ENCODE measurements around the gene FAF1. TPM values are rescaled to one million over a fixed set of nuclear protein-coding genes. Genes with fewer than 3 reads are reported as not detected.
"Not testable (repeated sequence)": the region's sequence is repeated elsewhere in the genome, so short reads cannot be mapped to it uniquely, and the experiment has no call there.

The FAF1 gene
- total RNA-seq, 1 donor from 2014 or later = 59.7 TPM

- no peak for DNase-seq (ENCODE audit: low spot score)
- Mint-ChIP-seq H3K9me3 (peaks cover under 1% of the 10 kb centered on the region), H3K4me3 (ENCODE audit: low read depth) (no peak overlapping the region), H3K4me1 (ENCODE audit: low read depth) (no peaks in the 10 kb centered on the region), H3K27me3 (ENCODE audit: low read depth) (no peaks in the 10 kb centered on the region), H3K27ac (no peak overlapping the region), H3K36me3 (ENCODE audit: low read depth) (peaks cover 5% of the 10 kb centered on the region)
- intact Hi-C loops (cut with micrococcal nuclease) = no loop called here
These were observed 46.1 kb downstream of the FAF1 start for GRCh38 chr1:50913954-50914353.

DNA sequence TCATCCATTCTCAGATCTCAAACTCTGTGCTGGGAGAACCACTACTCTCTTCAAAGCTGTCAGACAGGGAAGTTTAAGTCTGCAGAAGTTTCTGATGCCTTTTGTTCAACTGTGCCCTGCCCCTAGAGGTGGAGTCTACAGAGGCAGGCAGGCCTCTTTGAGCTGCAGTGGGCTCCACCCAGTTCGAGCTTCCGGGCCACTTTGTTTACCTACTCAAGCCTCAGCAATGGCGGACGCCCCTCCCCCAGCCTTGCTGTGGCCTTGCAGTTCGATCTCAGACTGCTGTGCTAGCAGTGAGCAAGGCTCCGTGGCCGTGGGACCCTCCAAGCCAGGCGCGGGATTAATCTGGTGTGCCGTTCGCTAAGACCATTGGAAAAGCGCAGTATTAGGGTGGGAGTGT, 49.7 kb downstream of the FAF1 start:
- DNase-seq (ENCODE audit: low spot score); H3K4me3 Mint-ChIP-seq (ENCODE audit: low read depth); H3K27me3 Mint-ChIP-seq (ENCODE audit: low read depth); H3K4me1 Mint-ChIP-seq (ENCODE audit: low read depth); H3K36me3 Mint-ChIP-seq (ENCODE audit: low read depth); H3K27ac Mint-ChIP-seq; intact Hi-C loops (cut with micrococcal nuclease): not testable (repeated sequence)
- H3K9me3 Mint-ChIP-seq = peaks cover 19% of the 10 kb centered on the region

DNA sequence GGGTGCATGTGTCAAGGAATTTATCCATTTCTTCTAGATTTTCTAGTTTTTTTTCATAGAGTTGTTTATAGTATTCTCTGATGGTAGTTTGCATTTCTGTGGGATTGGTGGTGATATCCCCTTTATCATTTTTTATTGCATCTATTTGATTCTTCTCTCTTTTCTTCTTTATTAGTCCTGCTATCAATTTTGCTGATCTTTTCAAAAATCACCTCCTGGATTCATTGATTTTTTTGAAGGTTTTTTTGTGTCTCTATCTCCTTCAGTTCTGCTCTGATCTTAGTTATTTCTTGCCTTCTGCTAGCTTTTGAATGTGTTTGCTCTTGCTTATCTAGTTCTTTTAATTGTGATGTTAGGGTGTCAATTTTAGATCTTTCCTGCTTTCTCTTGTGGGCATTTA, 52.5 kb downstream of the FAF1 start:
- H3K27ac Mint-ChIP-seq; H3K4me3 Mint-ChIP-seq (ENCODE audit: low read depth); DNase-seq (ENCODE audit: low spot score); intact Hi-C loops (cut with micrococcal nuclease); H3K36me3 Mint-ChIP-seq (ENCODE audit: low read depth); H3K4me1 Mint-ChIP-seq (ENCODE audit: low read depth); H3K27me3 Mint-ChIP-seq (ENCODE audit: low read depth): not testable (repeated sequence)
- H3K9me3 Mint-ChIP-seq = peaks cover 19% of the 10 kb centered on the region

GRCh38 chr1:50906050-50906449, 54.0 kb downstream of the FAF1 start:
- H3K4me3 Mint-ChIP-seq (ENCODE audit: low read depth); H3K27me3 Mint-ChIP-seq (ENCODE audit: low read depth); intact Hi-C loops (cut with micrococcal nuclease); H3K4me1 Mint-ChIP-seq (ENCODE audit: low read depth); H3K27ac Mint-ChIP-seq; DNase-seq (ENCODE audit: low spot score); H3K36me3 Mint-ChIP-seq (ENCODE audit: low read depth): not testable (repeated sequence)
- H3K9me3 Mint-ChIP-seq = peaks cover 19% of the 10 kb centered on the region

GRCh38 chr1:50902419-50902818, 57.6 kb downstream of the FAF1 start:
- Mint-ChIP-seq H3K9me3 (peaks cover 3% of the 10 kb centered on the region), H3K36me3 (ENCODE audit: low read depth) (no peaks in the 10 kb centered on the region), H3K27ac (no peak overlapping the region), H3K4me1 (ENCODE audit: low read depth) (no peaks in the 10 kb centered on the region), H3K27me3 (ENCODE audit: low read depth) (no peaks in the 10 kb centered on the region), H3K4me3 (ENCODE audit: low read depth) (no peak overlapping the region)
- no peak for DNase-seq (ENCODE audit: low spot score)
- intact Hi-C loops (cut with micrococcal nuclease) = no loop called here

DNA sequence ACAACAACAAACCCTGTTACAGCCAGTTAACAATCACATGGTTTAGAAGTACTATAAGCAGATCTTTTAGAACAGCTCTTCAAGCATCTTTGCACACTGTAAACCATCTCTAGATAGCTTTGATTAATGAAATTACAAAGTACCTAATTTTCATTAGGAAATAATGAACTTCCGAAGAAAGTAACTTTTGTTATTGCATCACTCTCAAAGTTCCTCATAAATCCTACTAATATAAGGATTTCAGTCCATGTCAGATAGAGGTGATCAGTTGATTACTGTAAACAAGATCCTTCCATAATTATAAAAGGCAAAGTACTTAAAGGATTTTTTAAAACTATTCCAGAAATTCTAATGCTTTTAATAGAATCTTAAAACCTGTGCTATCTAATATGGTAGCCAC, 58.2 kb downstream of the FAF1 start:
- intact Hi-C loops (cut with micrococcal nuclease) = no loop called here
- Mint-ChIP-seq H3K27ac (no peak overlapping the region), H3K4me1 (ENCODE audit: low read depth) (no peaks in the 10 kb centered on the region), H3K27me3 (ENCODE audit: low read depth) (no peaks in the 10 kb centered on the region), H3K36me3 (ENCODE audit: low read depth) (no peaks in the 10 kb centered on the region), H3K4me3 (ENCODE audit: low read depth) (no peak overlapping the region), H3K9me3 (no peaks in the 10 kb centered on the region)
- DNase-seq (ENCODE audit: low spot score) = no peak

DNA sequence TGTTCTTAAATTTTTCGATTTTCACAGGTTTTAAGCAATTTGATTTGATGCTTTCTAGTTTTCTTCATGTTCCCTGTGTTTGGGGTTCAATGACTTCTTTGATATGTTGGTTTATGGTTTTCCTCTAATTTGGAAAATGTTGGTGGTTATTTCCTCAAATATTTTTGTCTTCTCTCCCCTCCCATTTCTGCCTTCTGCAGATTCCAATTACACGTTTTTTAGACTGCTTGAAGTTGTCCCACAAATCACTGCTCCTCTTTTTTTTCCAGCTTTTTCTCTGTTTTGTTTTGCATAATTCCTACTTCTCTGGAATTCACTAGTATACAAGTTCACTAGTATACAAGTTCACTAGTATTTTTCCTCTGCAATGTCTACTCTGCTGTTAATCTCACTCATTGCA, 61.3 kb downstream of the FAF1 start:
- H3K27ac Mint-ChIP-seq = no peak overlapping the region
- H3K36me3 Mint-ChIP-seq (ENCODE audit: low read depth) = no peaks in the 10 kb centered on the region
- no peak overlapping the region for H3K4me3 Mint-ChIP-seq (ENCODE audit: low read depth)
- intact Hi-C loops (cut with micrococcal nuclease) = no loop called here
- no peaks in the 10 kb centered on the region for H3K27me3 Mint-ChIP-seq (ENCODE audit: low read depth)
- no peaks in the 10 kb centered on the region for H3K4me1 Mint-ChIP-seq (ENCODE audit: low read depth)
- DNase-seq (ENCODE audit: low spot score) = no peak
- H3K9me3 Mint-ChIP-seq = no peaks in the 10 kb centered on the region

- no peaks in the 10 kb centered on the region for H3K4me1 Mint-ChIP-seq (ENCODE audit: low read depth)
- no peak overlapping the region for H3K4me3 Mint-ChIP-seq (ENCODE audit: low read depth)
- peaks cover 22% of the 10 kb centered on the region for H3K9me3 Mint-ChIP-seq
- intact Hi-C loops (cut with micrococcal nuclease) = no loop called here
- peaks cover 17% of the 10 kb centered on the region for H3K36me3 Mint-ChIP-seq (ENCODE audit: low read depth)
- H3K27me3 Mint-ChIP-seq (ENCODE audit: low read depth) = no peaks in the 10 kb centered on the region
- H3K27ac Mint-ChIP-seq = no peak overlapping the region
- no peak for DNase-seq (ENCODE audit: low spot score)
These were observed 65.7 kb downstream of the FAF1 start for GRCh38 chr1:50894340-50894739.

GRCh38 chr1:50893466-50893865, 66.6 kb downstream of the FAF1 start:
- DNase-seq (ENCODE audit: low spot score) = no peak
- Mint-ChIP-seq H3K27me3 (ENCODE audit: low read depth) (no peaks in the 10 kb centered on the region), H3K36me3 (ENCODE audit: low read depth) (peaks cover 17% of the 10 kb centered on the region), H3K9me3 (peaks cover 22% of the 10 kb centered on the region), H3K4me3 (ENCODE audit: low read depth) (no peak overlapping the region), H3K4me1 (ENCODE audit: low read depth) (no peaks in the 10 kb centered on the region), H3K27ac (no peak overlapping the region)
- intact Hi-C loops (cut with micrococcal nuclease) = no loop called here

DNA sequence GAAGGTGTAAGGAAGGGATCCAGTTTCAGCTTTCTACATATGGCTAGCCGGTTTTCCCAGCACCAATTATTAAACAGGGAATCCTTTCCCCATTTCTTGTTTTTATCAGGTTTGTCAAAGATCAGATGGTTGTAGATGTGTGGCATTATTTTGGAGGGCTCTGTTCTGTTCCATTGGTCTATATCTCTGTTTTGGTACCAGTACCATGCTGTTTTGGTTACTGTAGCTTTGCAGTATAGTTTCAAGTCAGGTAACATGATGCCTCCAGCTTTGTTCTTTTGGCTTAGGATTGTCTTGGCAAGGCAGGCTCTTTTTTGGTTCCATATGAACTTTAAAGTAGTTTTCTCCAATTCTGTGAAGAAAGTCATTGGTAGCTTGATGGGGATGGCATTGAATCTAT, 72.5 kb downstream of the FAF1 start:
- H3K36me3 Mint-ChIP-seq (ENCODE audit: low read depth); H3K4me1 Mint-ChIP-seq (ENCODE audit: low read depth); intact Hi-C loops (cut with micrococcal nuclease); DNase-seq (ENCODE audit: low spot score); H3K27me3 Mint-ChIP-seq (ENCODE audit: low read depth); H3K4me3 Mint-ChIP-seq (ENCODE audit: low read depth); H3K27ac Mint-ChIP-seq: not testable (repeated sequence)
- H3K9me3 Mint-ChIP-seq = peaks cover 12% of the 10 kb centered on the region

GRCh38 chr1:50880373-50880772, 79.7 kb downstream of the FAF1 start:
- Mint-ChIP-seq H3K4me3 (ENCODE audit: low read depth) (no peak overlapping the region), H3K27ac (no peak overlapping the region), H3K4me1 (ENCODE audit: low read depth) (no peaks in the 10 kb centered on the region), H3K9me3 (no peaks in the 10 kb centered on the region), H3K36me3 (ENCODE audit: low read depth) (no peaks in the 10 kb centered on the region), H3K27me3 (ENCODE audit: low read depth) (no peaks in the 10 kb centered on the region)
- intact Hi-C loops (cut with micrococcal nuclease) = no loop called here
- DNase-seq (ENCODE audit: low spot score) = no peak

DNA sequence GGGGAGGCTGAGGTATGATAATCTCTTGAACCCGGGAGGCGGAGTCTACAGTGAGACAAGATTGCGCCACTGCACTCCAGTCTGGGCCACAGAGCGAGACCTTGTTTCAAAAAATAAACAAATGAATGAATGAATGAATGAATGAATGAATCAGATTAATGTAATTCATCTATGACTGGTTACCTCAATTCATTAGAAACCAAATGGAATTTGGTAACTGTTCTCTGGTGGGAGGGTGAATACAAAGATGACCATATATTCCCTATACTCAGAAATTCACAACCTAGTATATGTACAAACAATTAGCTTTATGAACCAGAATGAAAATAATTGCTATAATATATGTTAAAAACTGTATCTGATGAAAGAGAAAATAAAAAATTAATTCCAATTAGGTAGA, 80.9 kb downstream of the FAF1 start:
- Mint-ChIP-seq H3K9me3 (no peaks in the 10 kb centered on the region), H3K4me3 (ENCODE audit: low read depth) (no peak overlapping the region), H3K4me1 (ENCODE audit: low read depth) (no peaks in the 10 kb centered on the region), H3K27ac (no peak overlapping the region), H3K27me3 (ENCODE audit: low read depth) (no peaks in the 10 kb centered on the region), H3K36me3 (ENCODE audit: low read depth) (no peaks in the 10 kb centered on the region)
- DNase-seq (ENCODE audit: low spot score) = no peak
- intact Hi-C loops (cut with micrococcal nuclease) = no loop called here

GRCh38 chr1:50878434-50878833, 81.6 kb downstream of the FAF1 start:
- Mint-ChIP-seq H3K9me3 (no peaks in the 10 kb centered on the region), H3K36me3 (ENCODE audit: low read depth) (no peaks in the 10 kb centered on the region), H3K27me3 (ENCODE audit: low read depth) (no peaks in the 10 kb centered on the region), H3K4me1 (ENCODE audit: low read depth) (no peaks in the 10 kb centered on the region), H3K4me3 (ENCODE audit: low read depth) (no peak overlapping the region), H3K27ac (no peak overlapping the region)
- intact Hi-C loops (cut with micrococcal nuclease) = no loop called here
- no peak for DNase-seq (ENCODE audit: low spot score)

DNA sequence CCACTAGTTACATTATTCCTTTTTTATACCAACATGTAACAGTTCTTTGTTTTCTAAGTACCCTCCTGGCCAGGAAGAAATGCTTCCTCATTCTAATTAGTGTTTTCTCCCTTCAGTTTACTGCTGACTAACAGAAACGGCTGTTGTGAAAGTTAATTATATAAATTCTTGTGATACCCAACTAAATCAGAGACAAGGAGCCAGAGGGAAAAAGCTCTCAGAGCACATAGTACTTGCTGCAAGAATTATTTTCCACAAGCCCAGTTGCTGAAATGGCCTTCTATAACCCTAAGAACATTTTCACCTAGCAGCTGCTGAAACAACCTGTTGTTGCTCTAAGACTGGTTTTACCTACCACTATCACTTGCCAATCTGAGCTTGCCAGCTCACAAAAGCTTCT, 82.4 kb downstream of the FAF1 start:
- no peaks in the 10 kb centered on the region for H3K4me1 Mint-ChIP-seq (ENCODE audit: low read depth)
- intact Hi-C loops (cut with micrococcal nuclease) = no loop called here
- H3K27me3 Mint-ChIP-seq (ENCODE audit: low read depth) = no peaks in the 10 kb centered on the region
- H3K4me3 Mint-ChIP-seq (ENCODE audit: low read depth) = no peak overlapping the region
- H3K9me3 Mint-ChIP-seq = no peaks in the 10 kb centered on the region
- no peaks in the 10 kb centered on the region for H3K36me3 Mint-ChIP-seq (ENCODE audit: low read depth)
- no peak for DNase-seq (ENCODE audit: low spot score)
- H3K27ac Mint-ChIP-seq = no peak overlapping the region
